KG1 (cell line): ENCODE measurements around the gene CLNK.

ENCODE experiments used
- DNase-seq: peaks from one replicate; lab custom pipeline; 2025; lab: John Stamatoyannopoulos, UW

CLNK gene

GRCh38 chr4:10521424-10521823 is 163.1 kb downstream of the CLNK start:
- no peak for DNase-seq

- DNase-seq = no peak
These were observed 174.8 kb downstream of the CLNK start for GRCh38 chr4:10509733-10510132.

- DNase-seq = peak; percentile 3
These were observed 178.5 kb downstream of the CLNK start for GRCh38 chr4:10506077-10506476.

GRCh38 chr4:10504570-10505179 is 179.9 kb downstream of the CLNK start:
- no peak for DNase-seq

GRCh38 chr4:10502717-10503116 is 181.9 kb downstream of the CLNK start:
- DNase-seq = no peak

GRCh38 chr4:10500776-10501175 is 183.8 kb downstream of the CLNK start:
- DNase-seq = no peak

GRCh38 chr4:10496200-10496599 is 188.4 kb downstream of the CLNK start:
- DNase-seq = no peak

- no peak for DNase-seq
These were observed 188.9 kb downstream of the CLNK start for GRCh38 chr4:10495651-10496050.

- no peak for DNase-seq
These were observed 192.1 kb downstream of the CLNK start for GRCh38 chr4:10492464-10492863.

GRCh38 chr4:10491401-10491800 is 193.2 kb downstream of the CLNK start:
- DNase-seq = no peak

GRCh38 chr4:10490996-10491395 is 193.6 kb downstream of the CLNK start:
- no peak for DNase-seq

GRCh38 chr4:10482913-10483312 is 201.7 kb downstream of the CLNK start:
- no peak for DNase-seq

GRCh38 chr4:10480616-10481015 is 204.0 kb downstream of the CLNK start:
- DNase-seq = no peak

- no peak for DNase-seq
These were observed 205.9 kb downstream of the CLNK start for GRCh38 chr4:10478621-10479020.

- no peak for DNase-seq
These were observed 214.1 kb downstream of the CLNK start for GRCh38 chr4:10470505-10470904.

- no peak for DNase-seq
These were observed 218.4 kb downstream of the CLNK start for GRCh38 chr4:10466161-10466560.

- DNase-seq = no peak
These were observed 221.7 kb downstream of the CLNK start for GRCh38 chr4:10462876-10463275.

GRCh38 chr4:10461850-10462400 is 222.6 kb downstream of the CLNK start:
- DNase-seq = no peak

- peak; percentile 66 for DNase-seq
These were observed 223.3 kb downstream of the CLNK start for GRCh38 chr4:10461091-10461849.

- DNase-seq = no peak
These were observed 224.1 kb downstream of the CLNK start for GRCh38 chr4:10460313-10461047.

- no peak for DNase-seq
These were observed 225.3 kb downstream of the CLNK start for GRCh38 chr4:10459305-10459704.

GRCh38 chr4:10458177-10458576 is 226.4 kb downstream of the CLNK start:
- no peak for DNase-seq
